ENCODE results near the gene NR4A1. TPM values are rescaled to one million over a fixed set of nuclear protein-coding genes. Genes with fewer than 3 reads are reported as not detected.

Gene NR4A1
- total and polyA plus RNA-seq, 8 donors: 11.7 to 85.4 (median 30.0) TPM

- intact Hi-C loops (cut with DNase I): no loop called here
- 79 to 89% methylated on average over 10 of the region's 10 CpGs for WGBS, 2 donors
Measured at GRCh38 chr12:52005218-52005902, 45.9 kb upstream of the NR4A1 start.

GRCh38 chr12:52005903-52006703 lies 45.1 kb upstream of the NR4A1 start:
- Histone ChIP-seq H3K4me3 (peak overlapping the region; percentile 54 to 74 (median 65)), H3K4me1 (peaks cover 0 to 7% (median 0%) of the 10 kb centered on the region in 3 donors), H3K27me3 (no peaks in the 10 kb centered on the region), H3K36me3 (peaks cover 0 to 1% (median 0%) of the 10 kb centered on the region in 3 donors), H3K9me3 (no peaks in the 10 kb centered on the region), H3K27ac (peak overlapping the region in 2 of 4 donors; percentile 59 to 71)
- intact Hi-C loops (cut with DNase I): no loop called here
- TF ChIP-seq CTCF (IDR thresholded peaks at IDR 0.05): no peak
- peak in 3 of 6 donors; percentile 23 to 67 (median 60) for DNase-seq
- FAIRE-seq: no peak
- 37 to 39% methylated on average over 26 to 28 of the region's 28 CpGs for WGBS, 2 donors
- ATAC-seq: peak; percentile 6 to 34 (median 22)

More at GRCh38 chr12:52005218-52005902, 45.9 kb upstream of the NR4A1 start:
- Histone ChIP-seq H3K4me3 (no peak overlapping the region), H3K4me1 (peaks cover 0 to 3% (median 0%) of the 10 kb centered on the region in 3 donors), H3K27ac (no peak overlapping the region), H3K27me3 (no peaks in the 10 kb centered on the region), H3K9me3 (no peaks in the 10 kb centered on the region), H3K36me3 (no peaks in the 10 kb centered on the region)
- ATAC-seq: no peak
- peak in 2 of 6 donors; percentile 12 to 27 for DNase-seq
- no peak for TF ChIP-seq CTCF (IDR thresholded peaks at IDR 0.05)
- no peak for FAIRE-seq

- Histone ChIP-seq H3K4me3 (peak within 1 kb of the TSS; percentile 54 to 74 (median 65)), H3K36me3 (peaks cover 0 to 3% (median 0%) of the 10 kb centered on the region in 3 donors), H3K27me3 (no peaks in the 10 kb centered on the region), H3K9me3 (no peaks in the 10 kb centered on the region), H3K27ac (peak within 1 kb of the TSS; percentile 59 to 76 (median 68)), H3K4me1 (peaks cover 0 to 7% (median 0%) of the 10 kb centered on the region in 3 donors)
- no peak for FAIRE-seq
- ATAC-seq: peak; percentile 69 to 74 (median 72)
- intact Hi-C loops (cut with DNase I): no loop called here
- DNase-seq: peak; percentile 59 to 87 (median 74)
- 1 to 2% methylated on average over 53 to 60 of the region's 60 CpGs for WGBS, 2 donors
- no peak for TF ChIP-seq CTCF (IDR thresholded peaks at IDR 0.05)
Measured at GRCh38 chr12:52006726-52007157, 44.5 kb upstream of the NR4A1 start, which contains the start of gene TAMALIN. Gene TAMALIN (plus strand): TSS chr12:52006946. CDS start chr12:52007020, 74 bp downstream.

- H3K27ac ChIP-seq: peak overlapping the region; percentile 59 to 76 (median 68)
- peak in 3 of 6 donors; percentile 35 to 75 (median 58) for DNase-seq
- intact Hi-C loops (cut with DNase I): no loop called here
- H3K4me3 ChIP-seq: peak overlapping the region; percentile 54 to 74 (median 65)
- ATAC-seq: peak; percentile 13 to 46 (median 21)
- H3K4me1 ChIP-seq: peaks cover 0 to 7% (median 0%) of the 10 kb centered on the region in 3 donors
- FAIRE-seq: no peak
- H3K27me3 ChIP-seq: no peaks in the 10 kb centered on the region
- WGBS, 2 donors: 24 to 29% methylated on average over 71 to 72 of the region's 72 CpGs
- H3K9me3 ChIP-seq: no peaks in the 10 kb centered on the region
- peaks cover 0 to 3% (median 0%) of the 10 kb centered on the region in 3 donors for H3K36me3 ChIP-seq
- TF ChIP-seq CTCF (IDR thresholded peaks at IDR 0.05): no peak
Measured at GRCh38 chr12:52007158-52007921, 43.9 kb upstream of the NR4A1 start.
